Upper lobe of left lung (tissue), 6 donors: ENCODE measurements around the gene LAMB4. TPM values are rescaled to one million over a fixed set of nuclear protein-coding genes. Genes with fewer than 3 reads are reported as not detected.

Experiments used
- ATAC-seq, 2 donors: fragments of 200-7000 bp; cut with Tn5 transposase; one replicate each; pipeline ENCODE4 v1.9.1; 2022; ENCODE audit warnings: mild to moderate bottlenecking in 2 of 2, moderate library complexity in 2 of 2; ENCODE audit not compliant: low FRiP score in 2 of 2
- DNase-seq, 2 donors: peaks; one replicate each; pipeline ENCODE4 v3.0.0-alpha.2; 2019 to 2020
- H3K27ac ChIP-seq, 4 donors: fragments of 200-600 bp; sonication (generic); one replicate each; pipeline ENCODE4 v1.5.1; 2016 to 2019
- H3K27me3 ChIP-seq, 4 donors: fragments of 200-600 bp; sonication (generic); one replicate each; pipeline ENCODE4 v1.5.1; 2017 to 2019
- H3K36me3 ChIP-seq, 4 donors: fragments of 200-600 bp; sonication (generic); one replicate each; pipeline ENCODE4 v1.5.1; 2016 to 2019
- H3K4me1 ChIP-seq, 4 donors: fragments of 200-600 bp; sonication (generic); one replicate each; pipeline ENCODE4 v1.5.1; 2018 to 2019
- H3K4me3 ChIP-seq, 4 donors: fragments of 200-600 bp; sonication (generic); one replicate each; pipeline ENCODE4 v1.5.1; 2017 to 2019; ENCODE audit warnings: mild to moderate bottlenecking in 2 of 4, moderate library complexity in 1 of 4
- H3K9me3 ChIP-seq, 4 donors: fragments of 200-600 bp; sonication (generic); one replicate each; pipeline ENCODE4 v1.5.1; 2018 to 2019
- CTCF ChIP-seq, 6 experiments: fragments of 450-650 bp in 4 of 6; fragments of 200-600 bp in 2 of 6; sonication (generic) in 2 of 6; IDR thresholded peaks; one replicate each; pipeline ENCODE4 v1.5.1; 2016 to 2019; ENCODE audit warnings: antibody characterized with exemption in 6 of 6
- EP300 ChIP-seq, 4 donors: sonication (generic); formaldehyde crosslinking; IDR thresholded peaks; one replicate each; pipeline ENCODE4 v1.5.1; 2017; ENCODE audit warnings: antibody characterized with exemption in 4 of 4, control low read depth in 2 of 4
- POLR2A ChIP-seq, 4 donors: fragments of 450-650 bp; IDR thresholded peaks; one replicate each; pipeline ENCODE4 v1.5.1; 2016 to 2017; ENCODE audit warnings: antibody characterized with exemption in 4 of 4, mild to moderate bottlenecking in 2 of 4
- POLR2AphosphoS5 ChIP-seq, 2 donors: sonication (generic); formaldehyde crosslinking; IDR thresholded peaks; one replicate each; pipeline ENCODE4 v1.5.1; 2017; ENCODE audit warnings: antibody characterized with exemption in 2 of 2
- WGBS, 2 donors: methylation state at CpG; one replicate each; pipeline ENCODE4 v1.1.5; 2017 to 2018; 5-methylcytosine and 5-hydroxymethylcytosine counted together
- total RNA-seq, 6 donors: library from RNA; depleted of rRNA in 4 of 6; stranded (reverse); fragments of >200 nt in 4 of 6; gene quantifications; one replicate each; pipeline versions ENCODE4 v1.1.0 to v1.2.1, GENCODE V29; 2016 to 2021
- donor health status: DM: no; HTN: no; CAD: no; lungs with moderate emphysema.
- donor health status: DM: no; HTN: yes; CAD: no; lungs with severe emphysema.

Gene LAMB4
- total RNA-seq, 6 donors from 2014 or later: 0.10 to 18.9 (median 0.47) TPM; not detected in 2

GRCh38 chr7:108072739-108073138 lies 57.4 kb downstream of the LAMB4 start:
- Histone ChIP-seq H3K4me3 (no peak overlapping the region), H3K27me3 (no peaks in the 10 kb centered on the region), H3K4me1 (peaks cover 0 to 12% (median 0%) of the 10 kb centered on the region in 4 donors), H3K9me3 (no peaks in the 10 kb centered on the region), H3K36me3 (no peaks in the 10 kb centered on the region), H3K27ac (no peak overlapping the region)
- 84 to 93% methylated on average over 2 of the region's 2 CpGs for WGBS, 2 donors
- no peak for TF ChIP-seq POLR2A (IDR thresholded peaks at IDR 0.05)
- no peak for TF ChIP-seq CTCF (IDR thresholded peaks at IDR 0.05)
- TF ChIP-seq EP300 (IDR thresholded peaks at IDR 0.05): no peak
- no peak for TF ChIP-seq POLR2AphosphoS5 (IDR thresholded peaks at IDR 0.05)
- ATAC-seq: no peak
- DNase-seq: no peak

GRCh38 chr7:108072116-108072515 lies 58.0 kb downstream of the LAMB4 start:
- TF ChIP-seq POLR2A (IDR thresholded peaks at IDR 0.05) (no peak), POLR2AphosphoS5 (IDR thresholded peaks at IDR 0.05) (no peak), EP300 (IDR thresholded peaks at IDR 0.05) (no peak), CTCF (IDR thresholded peaks at IDR 0.05) (no peak)
- Histone ChIP-seq H3K9me3 (no peaks in the 10 kb centered on the region), H3K36me3 (no peaks in the 10 kb centered on the region), H3K27ac (no peak overlapping the region), H3K4me3 (no peak overlapping the region), H3K27me3 (no peaks in the 10 kb centered on the region), H3K4me1 (peaks cover 0 to 9% (median 0%) of the 10 kb centered on the region in 4 donors)
- 86 to 91% methylated on average over 2 of the region's 2 CpGs for WGBS, 2 donors
- no peak for DNase-seq
- no peak for ATAC-seq

GRCh38 chr7:108071551-108071950 lies 58.6 kb downstream of the LAMB4 start:
- DNase-seq (no peak), ATAC-seq (no peak)
- Histone ChIP-seq H3K4me1 (peaks cover 0 to 9% (median 0%) of the 10 kb centered on the region in 4 donors), H3K36me3 (no peaks in the 10 kb centered on the region), H3K4me3 (no peak overlapping the region), H3K27ac (no peak overlapping the region), H3K9me3 (no peaks in the 10 kb centered on the region), H3K27me3 (no peaks in the 10 kb centered on the region)
- TF ChIP-seq CTCF (IDR thresholded peaks at IDR 0.05): no peak
- TF ChIP-seq POLR2AphosphoS5 (IDR thresholded peaks at IDR 0.05): no peak
- no peak for TF ChIP-seq POLR2A (IDR thresholded peaks at IDR 0.05)
- TF ChIP-seq EP300 (IDR thresholded peaks at IDR 0.05): no peak
- WGBS, 2 donors: 86 to 100% methylated on average over 1 of the region's 1 CpG

- 87 to 93% methylated on average over 2 of the region's 2 CpGs for WGBS, 2 donors
- H3K27me3 ChIP-seq: no peaks in the 10 kb centered on the region
- no peak for TF ChIP-seq EP300 (IDR thresholded peaks at IDR 0.05)
- TF ChIP-seq POLR2A (IDR thresholded peaks at IDR 0.05): no peak
- peaks cover 0 to 9% (median 0%) of the 10 kb centered on the region in 4 donors for H3K4me1 ChIP-seq
- ATAC-seq (no peak), DNase-seq (no peak)
- H3K9me3 ChIP-seq: no peaks in the 10 kb centered on the region
- no peak overlapping the region for H3K27ac ChIP-seq
- no peaks in the 10 kb centered on the region for H3K36me3 ChIP-seq
- H3K4me3 ChIP-seq: no peak overlapping the region
Measured at GRCh38 chr7:108069646-108070045, 60.5 kb downstream of the LAMB4 start.

GRCh38 chr7:108067844-108068243 lies 62.3 kb downstream of the LAMB4 start:
- Histone ChIP-seq H3K27ac (no peak overlapping the region), H3K4me3 (no peak overlapping the region), H3K9me3 (no peaks in the 10 kb centered on the region), H3K27me3 (no peaks in the 10 kb centered on the region), H3K36me3 (no peaks in the 10 kb centered on the region), H3K4me1 (no peaks in the 10 kb centered on the region)
- DNase-seq (no peak), ATAC-seq (no peak)
- WGBS, 2 donors: 76 to 91% methylated on average over 7 of the region's 7 CpGs
- no peak for TF ChIP-seq POLR2A (IDR thresholded peaks at IDR 0.05)
- TF ChIP-seq CTCF (IDR thresholded peaks at IDR 0.05): no peak
- no peak for TF ChIP-seq POLR2AphosphoS5 (IDR thresholded peaks at IDR 0.05)
- TF ChIP-seq EP300 (IDR thresholded peaks at IDR 0.05): no peak
